OCI-LY3 (cell line): ENCODE measurements around the gene P4HB.

Experiments used
- CTCF ChIP-seq: fragments of 200-600, 300-600 bp; sonication (generic); IDR thresholded peaks from 2 replicates; pipeline ENCODE4 v1.5.1; 2014; ENCODE audit warnings: antibody characterized with exemption, low read length, low read depth
- EZH2phosphoT487 ChIP-seq: fragments of 200-600 bp; shearing (Covaris generic); IDR thresholded peaks from 2 replicates; pipeline ENCODE4 v1.6.1; 2018; ENCODE audit warnings: antibody characterized with exemption, mixed run types, low read depth

GRCh38 chr17:81844887-81845286 lies 15.4 kb downstream of the P4HB start:
- TF ChIP-seq CTCF (no peak), EZH2phosphoT487 (no peak)
